Upper lobe of left lung (tissue), 6 donors: ENCODE measurements around the gene FASTK. TPM values are rescaled to one million over a fixed set of nuclear protein-coding genes. Genes with fewer than 3 reads are reported as not detected.

Experiments
- ATAC-seq, 2 donors: fragments of 200-7000 bp; cut with Tn5 transposase; one replicate each; pipeline ENCODE4 v1.9.1; 2022; ENCODE audit warnings: mild to moderate bottlenecking in 2 of 2, moderate library complexity in 2 of 2; ENCODE audit not compliant: low FRiP score in 2 of 2
- DNase-seq, 2 donors: peaks; one replicate each; pipeline ENCODE4 v3.0.0-alpha.2; 2019 to 2020
- H3K27ac ChIP-seq, 4 donors: fragments of 200-600 bp; sonication (generic); one replicate each; pipeline ENCODE4 v1.5.1; 2016 to 2019
- H3K27me3 ChIP-seq, 4 donors: fragments of 200-600 bp; sonication (generic); one replicate each; pipeline ENCODE4 v1.5.1; 2017 to 2019
- H3K36me3 ChIP-seq, 4 donors: fragments of 200-600 bp; sonication (generic); one replicate each; pipeline ENCODE4 v1.5.1; 2016 to 2019
- H3K4me1 ChIP-seq, 4 donors: fragments of 200-600 bp; sonication (generic); one replicate each; pipeline ENCODE4 v1.5.1; 2018 to 2019
- H3K4me3 ChIP-seq, 4 donors: fragments of 200-600 bp; sonication (generic); one replicate each; pipeline ENCODE4 v1.5.1; 2017 to 2019; ENCODE audit warnings: mild to moderate bottlenecking in 2 of 4, moderate library complexity in 1 of 4
- H3K9me3 ChIP-seq, 4 donors: fragments of 200-600 bp; sonication (generic); one replicate each; pipeline ENCODE4 v1.5.1; 2018 to 2019
- CTCF ChIP-seq, 6 experiments: fragments of 450-650 bp in 4 of 6; fragments of 200-600 bp in 2 of 6; sonication (generic) in 2 of 6; IDR thresholded peaks; one replicate each; pipeline ENCODE4 v1.5.1; 2016 to 2019; ENCODE audit warnings: antibody characterized with exemption in 6 of 6
- EP300 ChIP-seq, 4 donors: sonication (generic); formaldehyde crosslinking; IDR thresholded peaks; one replicate each; pipeline ENCODE4 v1.5.1; 2017; ENCODE audit warnings: antibody characterized with exemption in 4 of 4, control low read depth in 2 of 4
- POLR2A ChIP-seq, 4 donors: fragments of 450-650 bp; IDR thresholded peaks; one replicate each; pipeline ENCODE4 v1.5.1; 2016 to 2017; ENCODE audit warnings: antibody characterized with exemption in 4 of 4, mild to moderate bottlenecking in 2 of 4
- POLR2AphosphoS5 ChIP-seq, 2 donors: sonication (generic); formaldehyde crosslinking; IDR thresholded peaks; one replicate each; pipeline ENCODE4 v1.5.1; 2017; ENCODE audit warnings: antibody characterized with exemption in 2 of 2
- WGBS, 2 donors: methylation state at CpG; one replicate each; pipeline ENCODE4 v1.1.5; 2017 to 2018; 5-methylcytosine and 5-hydroxymethylcytosine counted together
- total RNA-seq, 6 donors: library from RNA; depleted of rRNA in 4 of 6; stranded (reverse); fragments of >200 nt in 4 of 6; gene quantifications; one replicate each; pipeline versions ENCODE4 v1.1.0 to v1.2.1, GENCODE V29; 2016 to 2021
- donor health status: DM: no; HTN: no; CAD: no; lungs with moderate emphysema.
- donor health status: DM: no; HTN: yes; CAD: no; lungs with severe emphysema.

The FASTK gene
- total RNA-seq, 6 donors from 2014 or later, result 54.3 to 136 (median 78.0) TPM

- ATAC-seq, result peak in 1 of 2 donors; percentile 0
- Histone ChIP-seq H3K4me1 (peaks cover 37 to 60% (median 48%) of the 10 kb centered on the region in 4 donors), H3K27me3 (no peaks in the 10 kb centered on the region), H3K27ac (peak within 1 kb of the TSS; percentile 90 to 99 (median 96)), H3K4me3 (peak within 1 kb of the TSS; percentile 54 to 92 (median 87)), H3K36me3 (peaks cover 0 to 1% (median under 1%) of the 10 kb centered on the region in 4 donors), H3K9me3 (no peaks in the 10 kb centered on the region)
- 0% methylated on average over 29 to 30 of the region's 30 CpGs for WGBS, 2 donors
- DNase-seq, result no peak
- no peak for TF ChIP-seq CTCF (IDR thresholded peaks at IDR 0.05)
- no peak for TF ChIP-seq POLR2A (IDR thresholded peaks at IDR 0.05)
- TF ChIP-seq EP300 (IDR thresholded peaks at IDR 0.05), result no peak
- TF ChIP-seq POLR2AphosphoS5 (IDR thresholded peaks at IDR 0.05), result no peak
Observed at GRCh38 chr7:151057506-151057988, 23.1 kb downstream of the FASTK start, which contains the start of gene CDK5. Gene CDK5 (minus strand): TSS chr7:151057897. CDS start chr7:151057848, 49 bp downstream.

- H3K4me3 ChIP-seq, result peak overlapping the region; percentile 54 to 92 (median 87)
- no peaks in the 10 kb centered on the region for H3K9me3 ChIP-seq
- peak overlapping the region in 1 of 4 donors; percentile 96 for H3K27ac ChIP-seq
- no peak for TF ChIP-seq POLR2A (IDR thresholded peaks at IDR 0.05)
- TF ChIP-seq CTCF (IDR thresholded peaks at IDR 0.05), result no peak
- TF ChIP-seq EP300 (IDR thresholded peaks at IDR 0.05), result no peak
- no peak for TF ChIP-seq POLR2AphosphoS5 (IDR thresholded peaks at IDR 0.05)
- H3K36me3 ChIP-seq, result peaks cover 0 to 3% (median 0%) of the 10 kb centered on the region in 4 donors
- ATAC-seq (no peak), DNase-seq (peak in 1 of 2 donors; percentile 82)
- no peaks in the 10 kb centered on the region for H3K27me3 ChIP-seq
- H3K4me1 ChIP-seq, result peaks cover 34 to 55% (median 42%) of the 10 kb centered on the region in 4 donors
- WGBS, 2 donors, result 39 to 40% methylated on average over 27 to 29 of the region's 29 CpGs
Observed at GRCh38 chr7:151056666-151057505, 23.7 kb downstream of the FASTK start.

- WGBS, 2 donors, result 94% methylated on average over 4 to 6 of the region's 6 CpGs
- Histone ChIP-seq H3K27me3 (no peaks in the 10 kb centered on the region), H3K4me3 (no peak overlapping the region), H3K4me1 (peaks cover 32 to 55% (median 37%) of the 10 kb centered on the region in 4 donors), H3K36me3 (peaks cover 0 to 3% (median 0%) of the 10 kb centered on the region in 4 donors), H3K9me3 (no peaks in the 10 kb centered on the region), H3K27ac (no peak overlapping the region)
- TF ChIP-seq EP300 (IDR thresholded peaks at IDR 0.05), result no peak
- TF ChIP-seq POLR2AphosphoS5 (IDR thresholded peaks at IDR 0.05), result no peak
- no peak for TF ChIP-seq POLR2A (IDR thresholded peaks at IDR 0.05)
- no peak for TF ChIP-seq CTCF (IDR thresholded peaks at IDR 0.05)
- no peak for DNase-seq
- ATAC-seq, result no peak
Observed at GRCh38 chr7:151056283-151056665, 24.3 kb downstream of the FASTK start.

GRCh38 chr7:151053751-151054150, 26.9 kb downstream of the FASTK start:
- TF ChIP-seq POLR2AphosphoS5 (IDR thresholded peaks at IDR 0.05), result no peak
- no peak for TF ChIP-seq EP300 (IDR thresholded peaks at IDR 0.05)
- TF ChIP-seq POLR2A (IDR thresholded peaks at IDR 0.05), result no peak
- no peak for TF ChIP-seq CTCF (IDR thresholded peaks at IDR 0.05)
- 86 to 92% methylated on average over 6 to 8 of the region's 8 CpGs for WGBS, 2 donors
- no peaks in the 10 kb centered on the region for H3K9me3 ChIP-seq
- DNase-seq (peak in 1 of 2 donors; percentile 72), ATAC-seq (no peak)
- H3K4me3 ChIP-seq, result no peak overlapping the region
- peaks cover 22 to 45% (median 25%) of the 10 kb centered on the region in 4 donors for H3K4me1 ChIP-seq
- no peaks in the 10 kb centered on the region for H3K27me3 ChIP-seq
- no peak overlapping the region for H3K27ac ChIP-seq
- peaks cover 0 to 3% (median 0%) of the 10 kb centered on the region in 4 donors for H3K36me3 ChIP-seq
